DOHH2 (cell line): ENCODE data around the gene HNRNPD.

Experiments
- EZH2phosphoT487 ChIP-seq: fragments of 200-600 bp; sonication (generic); IDR thresholded peaks from 2 replicates; pipeline ENCODE4 v1.6.1; 2017; ENCODE audit warnings: borderline replicate concordance, mild to moderate bottlenecking, antibody characterized with exemption, low read length, moderate library complexity, mixed read lengths
- TF ChIP-seq, protein P1 (sequence below): fragments of 200-600 bp; sonication (generic); IDR thresholded peaks from one replicate; pipeline ENCODE4 v1.5.1; 2014; ENCODE audit warnings: antibody characterized with exemption, mild to moderate bottlenecking, low read depth, low read length; ENCODE audit not compliant: poor library complexity, severe bottlenecking

DNA sequence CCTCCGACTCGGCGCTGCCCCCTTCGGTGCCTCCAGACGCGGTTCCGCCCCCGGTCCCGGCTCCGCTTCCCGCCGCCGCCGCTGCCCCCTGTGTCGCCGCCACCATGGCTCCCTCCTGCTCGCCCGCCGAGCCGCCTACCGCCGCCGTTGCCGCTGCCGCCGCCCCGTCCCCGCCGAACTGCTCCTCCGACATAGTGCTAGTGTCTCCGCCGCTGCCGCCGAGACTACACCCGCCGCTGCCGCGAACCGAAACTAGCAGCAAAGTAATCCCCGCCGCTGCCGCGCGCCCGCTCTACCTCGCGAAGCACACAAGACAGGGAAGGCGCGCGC, 340 bp downstream of the HNRNPD start:
- TF ChIP-seq, protein P1, sequence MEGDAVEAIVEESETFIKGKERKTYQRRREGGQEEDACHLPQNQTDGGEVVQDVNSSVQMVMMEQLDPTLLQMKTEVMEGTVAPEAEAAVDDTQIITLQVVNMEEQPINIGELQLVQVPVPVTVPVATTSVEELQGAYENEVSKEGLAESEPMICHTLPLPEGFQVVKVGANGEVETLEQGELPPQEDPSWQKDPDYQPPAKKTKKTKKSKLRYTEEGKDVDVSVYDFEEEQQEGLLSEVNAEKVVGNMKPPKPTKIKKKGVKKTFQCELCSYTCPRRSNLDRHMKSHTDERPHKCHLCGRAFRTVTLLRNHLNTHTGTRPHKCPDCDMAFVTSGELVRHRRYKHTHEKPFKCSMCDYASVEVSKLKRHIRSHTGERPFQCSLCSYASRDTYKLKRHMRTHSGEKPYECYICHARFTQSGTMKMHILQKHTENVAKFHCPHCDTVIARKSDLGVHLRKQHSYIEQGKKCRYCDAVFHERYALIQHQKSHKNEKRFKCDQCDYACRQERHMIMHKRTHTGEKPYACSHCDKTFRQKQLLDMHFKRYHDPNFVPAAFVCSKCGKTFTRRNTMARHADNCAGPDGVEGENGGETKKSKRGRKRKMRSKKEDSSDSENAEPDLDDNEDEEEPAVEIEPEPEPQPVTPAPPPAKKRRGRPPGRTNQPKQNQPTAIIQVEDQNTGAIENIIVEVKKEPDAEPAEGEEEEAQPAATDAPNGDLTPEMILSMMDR, result no peak
- TF ChIP-seq EZH2phosphoT487, result no peak
